HepG2 (cell line): ENCODE results near the gene CORO7. TPM values are rescaled to one million over a fixed set of nuclear protein-coding genes. Genes with fewer than 3 reads are reported as not detected.

Experiments
- CBFB ChIP-seq: sonication (generic); formaldehyde crosslinking; IDR thresholded peaks from 2 replicates; pipeline ENCODE4 v1.4.0; 2020; ENCODE audit warnings: missing genetic modification reagents
- CEBPG ChIP-seq: IDR thresholded peaks from 2 replicates; pipeline ENCODE4 v1.6.1; 2016
- GABPB1 ChIP-seq: IDR thresholded peaks from 2 replicates; pipeline ENCODE4 v1.6.1; 2016; ENCODE audit warnings: mild to moderate bottlenecking, missing genetic modification reagents, moderate library complexity, missing compliant biosample characterization
- HBP1 ChIP-seq: IDR thresholded peaks from 2 replicates; pipeline ENCODE4 v1.6.1; 2016; ENCODE audit warnings: low read depth, control low read depth
- KLF12 ChIP-seq: sonication (generic); formaldehyde crosslinking; IDR thresholded peaks from 2 replicates; pipeline ENCODE4 v1.4.0; 2020; ENCODE audit warnings: missing genetic modification reagents, borderline replicate concordance
- NCOA1 ChIP-seq: sonication (generic); formaldehyde crosslinking; IDR thresholded peaks from 2 replicates; pipeline ENCODE4 v1.9.0; 2021; ENCODE audit warnings: missing genetic modification reagents
- NFKB2 ChIP-seq: sonication (generic); formaldehyde crosslinking; IDR thresholded peaks from 2 replicates; pipeline ENCODE4 v1.4.0; 2020; ENCODE audit warnings: missing genetic modification reagents, borderline replicate concordance
- PHF8 ChIP-seq: sonication (generic); formaldehyde crosslinking; IDR thresholded peaks from 2 replicates; pipeline ENCODE4 v1.5.0; 2020; ENCODE audit warnings: missing genetic modification reagents
- RBAK ChIP-seq: sonication (generic); formaldehyde crosslinking; IDR thresholded peaks from 2 replicates; pipeline ENCODE4 v1.5.1; 2020; ENCODE audit warnings: mild to moderate bottlenecking, missing genetic modification reagents
- RFXANK ChIP-seq: IDR thresholded peaks from 2 replicates; pipeline ENCODE4 v1.6.1; 2016
- SAP130 ChIP-seq: IDR thresholded peaks from 2 replicates; pipeline ENCODE4 v1.6.1; 2016; ENCODE audit warnings: low read depth
- SOX5 ChIP-seq: IDR thresholded peaks from 2 replicates; pipeline ENCODE4 v1.6.1; 2016; ENCODE audit warnings: borderline replicate concordance
- TCF12 ChIP-seq, 2 experiments: fragments of 450-650 bp in 1 of 2; sonication (generic) in 1 of 2; formaldehyde crosslinking in 1 of 2; IDR thresholded peaks; 2 replicates each; pipeline versions ENCODE4 v1.6.1 to v1.8.0; 2017 to 2022; ENCODE audit warnings: antibody characterized with exemption in 1 of 2, mild to moderate bottlenecking in 1 of 2, missing genetic modification reagents in 1 of 2, moderate library complexity in 1 of 2
- THYN1 ChIP-seq: sonication (generic); formaldehyde crosslinking; IDR thresholded peaks from 2 replicates; pipeline ENCODE4 v1.8.1; 2023; ENCODE audit warnings: low read depth, mild to moderate bottlenecking, moderate library complexity, missing genetic modification reagents, borderline replicate concordance
- YY1 ChIP-seq: IDR thresholded peaks from 2 replicates; pipeline ENCODE4 v1.6.1; 2011; ENCODE audit warnings: low read length, low read depth, moderate library complexity, mild to moderate bottlenecking; ENCODE audit not compliant: insufficient read depth, insufficient replicate concordance
- ZBTB10 ChIP-seq: sonication (generic); formaldehyde crosslinking; IDR thresholded peaks from 2 replicates; pipeline ENCODE4 v1.4.0; 2020; ENCODE audit warnings: missing genetic modification reagents, borderline replicate concordance
- ZC3H13 ChIP-seq: sonication (generic); formaldehyde crosslinking; IDR thresholded peaks from 2 replicates; pipeline ENCODE4 v1.8.1; 2023; ENCODE audit warnings: mild to moderate bottlenecking, missing genetic modification reagents, moderate library complexity
- ZNF10 ChIP-seq: sonication (generic); formaldehyde crosslinking; IDR thresholded peaks from 2 replicates; pipeline ENCODE4 v1.4.0; 2020; ENCODE audit warnings: mild to moderate bottlenecking, low read depth, missing genetic modification reagents, borderline replicate concordance
- ZNF121 ChIP-seq: sonication (generic); formaldehyde crosslinking; IDR thresholded peaks from 2 replicates; pipeline ENCODE4 v1.5.0; 2020; ENCODE audit warnings: mild to moderate bottlenecking, missing genetic modification reagents
- ZNF234 ChIP-seq: sonication (generic); formaldehyde crosslinking; conservative IDR thresholded peaks from 2 replicates; pipeline ENCODE4 v1.5.1; 2020; ENCODE audit warnings: mild to moderate bottlenecking, missing genetic modification reagents
- ZNF296 ChIP-seq: sonication (generic); formaldehyde crosslinking; conservative IDR thresholded peaks from 2 replicates; pipeline ENCODE4 v1.5.0; 2020; ENCODE audit warnings: mild to moderate bottlenecking, missing genetic modification reagents
- ZNF337 ChIP-seq: sonication (generic); formaldehyde crosslinking; IDR thresholded peaks from 2 replicates; pipeline ENCODE4 v1.5.1; 2020; ENCODE audit warnings: missing genetic modification reagents, low read depth, mild to moderate bottlenecking, borderline replicate concordance
- ZNF607 ChIP-seq: sonication (generic); formaldehyde crosslinking; IDR thresholded peaks from 2 replicates; pipeline ENCODE4 v1.5.1; 2020; ENCODE audit warnings: missing genetic modification reagents, mild to moderate bottlenecking, borderline replicate concordance
- ZNF790 ChIP-seq: sonication (generic); formaldehyde crosslinking; IDR thresholded peaks from 2 replicates; pipeline ENCODE4 v1.8.0; 2022; ENCODE audit warnings: missing genetic modification reagents, mild to moderate bottlenecking, borderline replicate concordance
- polyA plus RNA-seq, 8 experiments: library from polyadenylated mRNA; depleted of rRNA in 3 of 8; stranded (reverse) in 7 of 8; unstranded in 1 of 8; fragments of >200 nt; fragmentation: Illumina TruSeq in 4 of 8; extraction: Trizol in 4 of 8; gene quantifications; 2 replicates each; pipeline versions ENCODE4 v1.2.1 to v1.2.3, GENCODE V29; 2011 to 2016; ENCODE audit warnings: low read depth in 4 of 8, missing spikeins in 1 of 8, mixed read lengths in 1 of 8; ENCODE audit not compliant: insufficient read depth in 1 of 8
- total RNA-seq, 5 experiments: library from RNA; depleted of rRNA; stranded (reverse); fragments of >200 nt; fragmentation: Illumina TruSeq; extraction: Trizol; gene quantifications; 2 replicates each; pipeline ENCODE4 v1.2.3, GENCODE V29; 2016; ENCODE audit warnings: low read depth in 1 of 5
- TF ChIP-seq, protein P1 (sequence below): sonication (generic); formaldehyde crosslinking; IDR thresholded peaks from 2 replicates; pipeline ENCODE4 v1.8.0; 2022; ENCODE audit warnings: missing genetic modification reagents, mild to moderate bottlenecking, borderline replicate concordance

Gene CORO7
- total and polyA plus RNA-seq, 2 of the 13 experiments (the other 11 are each of a cell fraction or from before 2014, with no cell fraction given), result 9.9 to 14.3 TPM

- TF ChIP-seq ZBTB10 (CRISPR knock-in tag) (no peak), TCF12 (IDR thresholded peaks at IDR 0.05) (no peak), TCF12 (CRISPR knock-in tag; IDR thresholded peaks at IDR 0.05) (no peak; the same call in 1 of the 2 replicates), RBAK (CRISPR knock-in tag) (no peak), HBP1 (CRISPR knock-in tag) (no peak), ZNF607 (CRISPR knock-in tag) (no peak; the same call in 1 of the 2 replicates), CBFB (no peak), ZC3H13 (CRISPR knock-in tag) (0 out of 2 replicates have a peak, but pooled peaks have one; percentile 39), ZNF10 (no peak), NFKB2 (CRISPR knock-in tag) (no peak; the same call in 1 of the 2 replicates), ZNF790 (CRISPR knock-in tag) (peak; percentile 26; the same call in 1 of the 2 replicates), ZNF296 (CRISPR knock-in tag) (0 out of 2 replicates have a peak, but pooled peaks have one; percentile 43), ZNF337 (CRISPR knock-in tag) (peak; percentile 51; the same call in 1 of the 2 replicates), THYN1 (no peak), NCOA1 (CRISPR knock-in tag) (no peak), KLF12 (no peak), CEBPG (CRISPR knock-in tag) (peak; percentile 32; the same call in 1 of the 2 replicates), SAP130 (CRISPR knock-in tag) (peak; percentile 79), GABPB1 (CRISPR knock-in tag) (peak; percentile 82), SOX5 (no peak), YY1 (peak; percentile 62), RFXANK (CRISPR knock-in tag) (no peak), PHF8 (CRISPR knock-in tag) (peak; percentile 75), ZNF121 (CRISPR knock-in tag) (no peak; the same call in 1 of the 2 replicates), ZNF234 (no peak)
- TF ChIP-seq, protein P1, sequence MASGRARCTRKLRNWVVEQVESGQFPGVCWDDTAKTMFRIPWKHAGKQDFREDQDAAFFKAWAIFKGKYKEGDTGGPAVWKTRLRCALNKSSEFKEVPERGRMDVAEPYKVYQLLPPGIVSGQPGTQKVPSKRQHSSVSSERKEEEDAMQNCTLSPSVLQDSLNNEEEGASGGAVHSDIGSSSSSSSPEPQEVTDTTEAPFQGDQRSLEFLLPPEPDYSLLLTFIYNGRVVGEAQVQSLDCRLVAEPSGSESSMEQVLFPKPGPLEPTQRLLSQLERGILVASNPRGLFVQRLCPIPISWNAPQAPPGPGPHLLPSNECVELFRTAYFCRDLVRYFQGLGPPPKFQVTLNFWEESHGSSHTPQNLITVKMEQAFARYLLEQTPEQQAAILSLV, result no peak
Observed at GRCh38 chr16:4350787-4351659, 65.4 kb downstream of the CORO7 start, which contains the start of gene PAM16 (continued).
